ENCODE results near the gene SHISA4.
"Not testable (repeated sequence)": the region's sequence is repeated elsewhere in the genome, so short reads cannot be mapped to it uniquely, and the experiment has no call there.

SHISA4 gene

GRCh38 chr1:201845331-201846083, 43.2 kb upstream of the SHISA4 start:
- DNase-seq (ENCODE audit: low read depth) = no peak
- TF ChIP-seq CTCF (IDR thresholded peaks at IDR 0.05; ENCODE audit: low read depth, low read length, missing control alignments) = no peak
- H3K4me3 ChIP-seq (ENCODE audit: low read depth, low read length) = no peak overlapping the region

GRCh38 chr1:201847150-201847549, 41.5 kb upstream of the SHISA4 start:
- no peak for TF ChIP-seq CTCF (IDR thresholded peaks at IDR 0.05; ENCODE audit: low read depth, low read length, missing control alignments)
- no peak for DNase-seq (ENCODE audit: low read depth)
- no peak overlapping the region for H3K4me3 ChIP-seq (ENCODE audit: low read depth, low read length)

- no peak for TF ChIP-seq CTCF (IDR thresholded peaks at IDR 0.05; ENCODE audit: low read depth, low read length, missing control alignments)
- no peak overlapping the region for H3K4me3 ChIP-seq (ENCODE audit: low read depth, low read length)
- no peak for DNase-seq (ENCODE audit: low read depth)
Observed at GRCh38 chr1:201848230-201848629, 40.5 kb upstream of the SHISA4 start.

- no peak for DNase-seq (ENCODE audit: low read depth)
- H3K4me3 ChIP-seq (ENCODE audit: low read depth, low read length) = no peak overlapping the region
- TF ChIP-seq CTCF (IDR thresholded peaks at IDR 0.05; ENCODE audit: low read depth, low read length, missing control alignments) = no peak
Observed at GRCh38 chr1:201849372-201850052, 39.2 kb upstream of the SHISA4 start.

- no peak for DNase-seq (ENCODE audit: low read depth)
- H3K4me3 ChIP-seq (ENCODE audit: low read depth, low read length) = no peak overlapping the region
- no peak for TF ChIP-seq CTCF (IDR thresholded peaks at IDR 0.05; ENCODE audit: low read depth, low read length, missing control alignments)
Observed at GRCh38 chr1:201850053-201850397, 38.7 kb upstream of the SHISA4 start.

- no peak for TF ChIP-seq CTCF (IDR thresholded peaks at IDR 0.05; ENCODE audit: low read depth, low read length, missing control alignments)
- no peak overlapping the region for H3K4me3 ChIP-seq (ENCODE audit: low read depth, low read length)
- DNase-seq (ENCODE audit: low read depth) = no peak
Observed at GRCh38 chr1:201851949-201852348, 36.7 kb upstream of the SHISA4 start.

GRCh38 chr1:201856722-201857121, 32.0 kb upstream of the SHISA4 start:
- not testable (repeated sequence) for DNase-seq (ENCODE audit: low read depth); H3K4me3 ChIP-seq (ENCODE audit: low read depth, low read length)
